ENCODE data around the gene FOXP1.

Gene FOXP1

DNA sequence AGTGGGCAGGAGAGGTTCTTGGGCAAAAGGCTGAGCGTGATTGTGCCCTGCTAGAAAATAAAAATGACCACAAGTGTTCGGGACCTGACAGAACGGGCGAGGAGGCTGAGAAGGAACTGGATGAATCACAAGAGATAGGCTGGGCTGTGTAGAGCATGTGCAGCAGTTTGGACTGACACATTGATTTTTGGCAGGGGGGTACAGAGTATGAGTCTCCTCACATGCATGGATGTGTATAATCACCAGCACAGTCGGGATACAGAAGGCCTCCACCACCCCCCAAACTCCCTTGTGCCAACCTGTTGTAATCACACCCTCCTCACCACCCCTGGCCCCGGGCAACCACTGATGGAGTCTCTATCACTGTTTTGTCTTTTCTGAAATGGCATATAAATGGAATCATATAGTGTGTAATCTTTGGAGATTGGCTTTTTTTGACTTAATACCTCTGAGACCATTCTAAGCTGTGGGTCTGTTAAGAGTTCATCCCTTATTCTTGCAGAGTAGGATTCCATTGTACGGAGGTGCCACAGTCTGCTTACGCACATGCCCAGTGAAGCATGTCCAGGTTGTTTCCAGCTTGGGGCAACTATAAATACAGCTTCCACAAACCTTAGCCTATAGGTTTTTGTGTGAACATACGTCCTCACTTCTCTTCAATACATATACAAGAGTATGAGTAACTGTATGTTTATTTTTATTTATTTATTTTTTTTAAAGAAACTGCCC, 438.8 kb downstream of the FOXP1 start:
- DNase-seq (ENCODE audit: extremely low spot score): no peak
- CTCF ChIA-PET: no interaction called here
- TF ChIP-seq, protein P1, sequence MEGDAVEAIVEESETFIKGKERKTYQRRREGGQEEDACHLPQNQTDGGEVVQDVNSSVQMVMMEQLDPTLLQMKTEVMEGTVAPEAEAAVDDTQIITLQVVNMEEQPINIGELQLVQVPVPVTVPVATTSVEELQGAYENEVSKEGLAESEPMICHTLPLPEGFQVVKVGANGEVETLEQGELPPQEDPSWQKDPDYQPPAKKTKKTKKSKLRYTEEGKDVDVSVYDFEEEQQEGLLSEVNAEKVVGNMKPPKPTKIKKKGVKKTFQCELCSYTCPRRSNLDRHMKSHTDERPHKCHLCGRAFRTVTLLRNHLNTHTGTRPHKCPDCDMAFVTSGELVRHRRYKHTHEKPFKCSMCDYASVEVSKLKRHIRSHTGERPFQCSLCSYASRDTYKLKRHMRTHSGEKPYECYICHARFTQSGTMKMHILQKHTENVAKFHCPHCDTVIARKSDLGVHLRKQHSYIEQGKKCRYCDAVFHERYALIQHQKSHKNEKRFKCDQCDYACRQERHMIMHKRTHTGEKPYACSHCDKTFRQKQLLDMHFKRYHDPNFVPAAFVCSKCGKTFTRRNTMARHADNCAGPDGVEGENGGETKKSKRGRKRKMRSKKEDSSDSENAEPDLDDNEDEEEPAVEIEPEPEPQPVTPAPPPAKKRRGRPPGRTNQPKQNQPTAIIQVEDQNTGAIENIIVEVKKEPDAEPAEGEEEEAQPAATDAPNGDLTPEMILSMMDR (IDR thresholded peaks at IDR 0.05; ENCODE audit: control extremely low read depth, extremely low read depth, low read depth, missing control alignments): no peak
- POLR2A ChIA-PET: interaction anchor here (0.7 kb wide), 1 partner anchor 710 kb away, joined by 3 read pairs; no protein-coding TSS in a partner anchor

DNA sequence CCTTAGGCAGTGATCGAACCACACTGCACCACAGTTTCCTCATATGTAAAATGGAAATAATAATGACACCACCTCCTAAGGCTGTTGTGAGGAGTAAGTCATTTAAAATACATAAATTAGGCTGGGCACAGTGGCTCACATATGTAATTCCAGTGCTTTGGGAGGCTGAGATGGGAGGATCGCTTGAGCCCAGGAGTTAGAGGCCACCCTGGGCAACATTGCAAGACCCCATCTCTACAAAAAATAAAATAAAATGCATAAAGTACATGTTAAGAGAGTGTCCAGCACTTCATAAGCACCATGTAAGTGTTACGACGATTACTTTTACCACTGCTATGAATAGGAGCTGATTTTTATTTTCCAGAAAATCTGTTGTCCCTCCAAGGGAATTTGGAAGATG, 440.0 kb downstream of the FOXP1 start:
- DNase-seq (ENCODE audit: extremely low spot score): no peak
- POLR2A ChIA-PET: no interaction called here
- CTCF ChIA-PET: interaction anchor here (1.2 kb wide), 1 partner anchor 12 kb away, joined by 5 read pairs; no protein-coding TSS in a partner anchor
- TF ChIP-seq, protein P1 (IDR thresholded peaks at IDR 0.05; ENCODE audit: control extremely low read depth, extremely low read depth, low read depth, missing control alignments): no peak

DNA sequence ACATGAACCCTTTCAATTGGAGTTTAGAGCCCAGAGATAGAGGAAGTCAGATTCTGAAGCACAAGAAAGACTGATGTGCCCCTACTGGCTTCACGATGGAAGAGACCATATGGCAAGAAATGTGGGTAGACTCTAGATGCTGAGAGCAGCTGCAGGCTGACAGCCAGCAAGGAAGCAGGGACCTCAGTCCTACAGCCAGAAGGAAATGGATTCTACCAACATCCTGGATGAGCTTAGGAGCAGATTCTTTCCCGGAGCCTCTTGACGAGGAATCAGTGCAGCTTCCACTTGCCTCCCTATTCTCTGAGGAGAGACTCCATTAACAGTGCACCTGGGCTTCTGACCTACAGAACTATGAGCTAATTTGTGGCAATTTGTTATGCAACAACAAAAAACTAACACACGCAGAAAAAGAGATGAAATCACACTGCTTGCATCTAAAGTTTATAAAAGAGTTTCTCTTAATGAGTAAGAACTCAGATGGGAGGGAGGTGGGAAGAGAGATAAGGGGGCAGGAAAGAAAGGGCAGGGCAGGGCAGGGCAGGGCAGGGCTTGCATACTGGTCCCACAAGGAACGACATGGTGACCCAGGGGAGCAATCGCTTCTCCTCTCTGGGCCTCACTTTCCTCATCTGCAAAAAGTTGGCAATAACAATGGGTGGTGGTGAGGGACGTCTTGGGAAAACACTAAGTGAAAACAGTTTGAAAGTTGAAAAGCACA, 440.9 kb downstream of the FOXP1 start:
- DNase-seq (ENCODE audit: extremely low spot score): no peak
- ChIA-PET CTCF (interaction anchor here (1.1 to 1.2 kb wide), 2 partner anchors 10 to 11 kb away, joined by 5 read pairs; no protein-coding TSS in a partner anchor), POLR2A (no interaction called here)
- TF ChIP-seq, protein P1 (IDR thresholded peaks at IDR 0.05; ENCODE audit: control extremely low read depth, extremely low read depth, low read depth, missing control alignments): peak; percentile 1

DNA sequence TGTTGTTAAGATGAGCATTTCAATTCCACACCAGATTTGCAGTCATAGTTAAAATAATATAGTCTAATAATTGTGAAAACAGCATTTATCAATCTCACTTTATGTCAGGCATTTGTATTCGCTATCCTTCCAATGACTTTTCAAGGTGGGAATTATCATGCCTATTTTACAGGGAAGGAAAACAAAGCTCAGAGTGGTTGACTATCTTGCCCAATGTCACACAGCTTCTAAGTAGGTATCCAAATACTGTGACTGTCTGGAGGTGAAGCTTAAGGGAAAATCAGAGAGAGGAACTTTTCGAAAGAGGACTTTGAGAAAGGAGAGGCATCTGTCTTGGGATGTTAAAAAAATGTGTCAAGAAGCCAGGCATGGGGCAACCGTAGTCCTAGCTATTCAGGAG, 443.1 kb downstream of the FOXP1 start:
- CTCF ChIA-PET: interaction anchor here (1.1 kb wide), 1 partner anchor 10 kb away, joined by 3 read pairs; no protein-coding TSS in a partner anchor
- POLR2A ChIA-PET: no interaction called here
- TF ChIP-seq, protein P1 (IDR thresholded peaks at IDR 0.05; ENCODE audit: control extremely low read depth, extremely low read depth, low read depth, missing control alignments): no peak

DNA sequence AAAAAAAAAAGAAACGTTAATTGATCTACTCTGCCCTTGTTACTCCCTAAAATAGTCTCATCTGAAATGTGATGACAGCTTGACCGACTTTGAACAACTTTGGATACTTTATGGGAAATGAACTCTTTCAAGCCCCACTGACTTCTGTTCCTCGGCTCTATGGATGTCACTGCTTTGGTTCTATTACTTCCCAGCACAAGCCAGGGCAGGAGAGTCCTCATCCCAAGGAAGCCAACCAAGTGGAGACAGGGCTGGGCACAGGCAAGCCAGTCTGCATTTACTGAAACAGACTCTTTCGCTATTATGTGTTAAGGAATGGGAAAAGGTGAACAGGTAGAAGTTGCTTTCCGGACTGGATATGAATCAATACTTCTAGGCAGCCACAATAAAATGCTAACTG, 444.0 kb downstream of the FOXP1 start:
- TF ChIP-seq, protein P1 (IDR thresholded peaks at IDR 0.05; ENCODE audit: control extremely low read depth, extremely low read depth, low read depth, missing control alignments): no peak
- DNase-seq (ENCODE audit: extremely low spot score): no peak
- ChIA-PET CTCF (interaction anchor here (1.2 kb wide), 1 partner anchor 14 kb away, joined by 3 read pairs; no protein-coding TSS in a partner anchor), POLR2A (no interaction called here)

More for the DNA sequence above, 443.1 kb downstream of the FOXP1 start:
- no peak for DNase-seq (ENCODE audit: extremely low spot score)

DNA sequence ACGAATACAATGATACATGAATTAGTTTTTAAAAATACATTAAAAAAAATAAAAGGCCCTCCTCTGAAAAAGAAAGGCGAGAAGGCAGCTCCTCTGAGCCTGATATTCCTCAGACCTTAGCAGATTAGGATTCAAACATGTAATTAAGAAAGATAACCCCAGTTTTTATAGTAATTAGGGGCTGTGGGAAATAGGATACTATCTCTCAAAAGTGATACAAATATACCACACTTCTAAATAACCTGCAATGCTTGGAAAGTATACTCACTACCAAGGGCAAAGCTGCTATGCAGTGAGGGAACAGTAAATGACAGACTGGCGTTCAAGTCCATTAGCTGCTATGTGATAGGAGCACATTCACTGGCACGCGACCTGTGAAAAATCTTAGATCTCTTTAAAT, 445.1 kb downstream of the FOXP1 start:
- DNase-seq (ENCODE audit: extremely low spot score): no peak
- ChIA-PET POLR2A (no interaction called here), CTCF (interaction anchor here (1.1 to 1.2 kb wide), 2 partner anchors 15 to 44 kb away, joined by 3 read pairs; no protein-coding TSS in a partner anchor)
- TF ChIP-seq, protein P1 (IDR thresholded peaks at IDR 0.05; ENCODE audit: control extremely low read depth, extremely low read depth, low read depth, missing control alignments): no peak

Measured in GM10248 (cell line).